Measurements from ENCODE around the gene ZNF469.
A peak's percentile ranks its signal among the peaks of the same experiment; 100 is the strongest.

ZNF469 gene

GRCh38 chr16:88378401-88378800 lies 4.4 kb upstream of the ZNF469 start:
- DNase-seq: no peak

GRCh38 chr16:88378836-88379693 lies 3.7 kb upstream of the ZNF469 start:
- DNase-seq: no peak

- no peak for DNase-seq
Observed at GRCh38 chr16:88379694-88380040, 3.1 kb upstream of the ZNF469 start.

GRCh38 chr16:88380099-88380498 lies 2.7 kb upstream of the ZNF469 start:
- DNase-seq: no peak

GRCh38 chr16:88380619-88381018 lies 2.1 kb upstream of the ZNF469 start:
- DNase-seq: no peak

- DNase-seq: no peak
Observed at GRCh38 chr16:88381820-88382451, 823 bp upstream of the ZNF469 start.

GRCh38 chr16:88383401-88384221 lies 852 bp downstream of the ZNF469 start:
- peak; percentile 58 for DNase-seq

GRCh38 chr16:88384222-88385111 lies 1.7 kb downstream of the ZNF469 start:
- DNase-seq: no peak

- DNase-seq: no peak
Observed at GRCh38 chr16:88385112-88385594, 2.4 kb downstream of the ZNF469 start.

GRCh38 chr16:88385831-88386815 lies 3.4 kb downstream of the ZNF469 start:
- no peak for DNase-seq

GRCh38 chr16:88387180-88387765 lies 4.5 kb downstream of the ZNF469 start:
- DNase-seq: no peak

- no peak for DNase-seq
Observed at GRCh38 chr16:88387941-88388627, 5.3 kb downstream of the ZNF469 start.

- no peak for DNase-seq
Observed at GRCh38 chr16:88389191-88389590, 6.4 kb downstream of the ZNF469 start.

GRCh38 chr16:88389621-88390160 lies 6.9 kb downstream of the ZNF469 start:
- DNase-seq: no peak

GRCh38 chr16:88390265-88390664 lies 7.5 kb downstream of the ZNF469 start:
- no peak for DNase-seq

- DNase-seq: no peak
Observed at GRCh38 chr16:88390735-88391134, 8.0 kb downstream of the ZNF469 start.

- DNase-seq: no peak
Observed at GRCh38 chr16:88391144-88391850, 8.5 kb downstream of the ZNF469 start.

- no peak for DNase-seq
Observed at GRCh38 chr16:88392111-88392510, 9.4 kb downstream of the ZNF469 start.

- no peak for DNase-seq
Observed at GRCh38 chr16:88392616-88393015, 9.9 kb downstream of the ZNF469 start.
